Mesendoderm (in vitro differentiated cells): Measurements from ENCODE around the gene GALE. TPM values are rescaled to one million over a fixed set of nuclear protein-coding genes. Genes with fewer than 3 reads are reported as not detected.
"Not testable (repeated sequence)": the region's sequence is repeated elsewhere in the genome, so short reads cannot be mapped to it uniquely, and the experiment has no call there.

Experiments used
- DNase-seq: peaks from one replicate; pipeline ENCODE4 v3.0.0; 2013
- H2AK5ac ChIP-seq: 2 replicates; pipeline ENCODE4 v1.6.1; 2013; ENCODE audit warnings: low read length, inconsistent platforms
- H2BK120ac ChIP-seq: 2 replicates; pipeline ENCODE4 v1.6.1; 2013; ENCODE audit warnings: low read depth, mild to moderate bottlenecking, low read length, moderate library complexity, mixed read lengths
- H2BK15ac ChIP-seq: replicated peaks from 2 replicates; pipeline ENCODE4 v1.6.1; 2013; ENCODE audit warnings: low read depth, mild to moderate bottlenecking, moderate library complexity
- H2BK5ac ChIP-seq: 2 replicates; pipeline ENCODE4 v1.6.1; 2013; ENCODE audit warnings: low read length, inconsistent platforms
- H3K18ac ChIP-seq: 2 replicates; pipeline ENCODE4 v1.6.1; 2013; ENCODE audit warnings: mild to moderate bottlenecking, low read length, mixed read lengths
- H3K23ac ChIP-seq: one replicate; pipeline ENCODE4 v1.6.1; 2013; ENCODE audit warnings: low read length
- H3K27ac ChIP-seq: 2 replicates; pipeline ENCODE4 v1.5.1; 2013; ENCODE audit warnings: low read depth, mild to moderate bottlenecking, inconsistent platforms, low read length, moderate library complexity
- H3K27me3 ChIP-seq: 2 replicates; pipeline ENCODE4 v1.6.1; 2013; ENCODE audit warnings: low read length, control low read depth, mild to moderate bottlenecking, inconsistent platforms; ENCODE audit not compliant: insufficient read depth, poor library complexity
- H3K36me3 ChIP-seq: 2 replicates; pipeline ENCODE4 v1.6.1; 2013; ENCODE audit warnings: low read length, inconsistent platforms; ENCODE audit not compliant: control insufficient read depth, insufficient read depth
- H3K4ac ChIP-seq: one replicate; pipeline ENCODE4 v1.6.1; 2013; ENCODE audit warnings: low read depth, mild to moderate bottlenecking, low read length, moderate library complexity
- H3K4me1 ChIP-seq: 2 replicates; pipeline ENCODE4 v1.6.1; 2013; ENCODE audit warnings: low read depth, low read length, inconsistent platforms; ENCODE audit not compliant: control insufficient read depth
- H3K4me2 ChIP-seq: 2 replicates; pipeline ENCODE4 v1.6.1; 2013; ENCODE audit warnings: low read length
- H3K4me3 ChIP-seq: 2 replicates; pipeline ENCODE4 v1.5.1; 2013; ENCODE audit warnings: mild to moderate bottlenecking, low read length
- H3K56ac ChIP-seq: one replicate; pipeline ENCODE4 v1.6.1; 2013; ENCODE audit warnings: low read length
- H3K79me1 ChIP-seq: 2 replicates; pipeline ENCODE4 v1.6.1; 2013; ENCODE audit warnings: low read length, inconsistent platforms
- H3K79me2 ChIP-seq: 2 replicates; pipeline ENCODE4 v1.6.1; 2013; ENCODE audit warnings: mild to moderate bottlenecking, low read length; ENCODE audit not compliant: control insufficient read depth, insufficient read depth
- H3K9ac ChIP-seq: 2 replicates; pipeline ENCODE4 v1.6.1; 2013; ENCODE audit warnings: low read length, inconsistent platforms
- H4K5ac ChIP-seq: one replicate; pipeline ENCODE4 v1.6.1; 2013; ENCODE audit warnings: low read length
- H4K8ac ChIP-seq: one replicate; pipeline ENCODE4 v1.6.1; 2013; ENCODE audit warnings: low read depth, mild to moderate bottlenecking, control low read depth, low read length, moderate library complexity
- WGBS: extraction: QIAGEN DNeasy Blood & Tissue Kit; methylation state at CpG from one replicate; pipeline ENCODE4 v1.1.7; 2013; ENCODE audit warnings: low lambda C conversion rate, missing lambda C conversion rate; ENCODE audit not compliant: insufficient coverage; ENCODE audit errors: extremely low coverage; 5-methylcytosine and 5-hydroxymethylcytosine counted together
- polyA plus RNA-seq, 2 experiments: library from polyadenylated mRNA; stranded (reverse); fragments of 200-250 nt; gene quantifications; one replicate each; pipeline ENCODE4 v1.2.3, GENCODE V29; 2013

The GALE gene
- 19.1 TPM for polyA plus RNA-seq (2013, experiment 1 of 2)
- 20.7 TPM for polyA plus RNA-seq (2013, experiment 2 of 2)

GRCh38 chr1:23800400-23801337, at the start of gene GALE:
Gene GALE (minus strand): TSS chr1:23800754. CDS start chr1:23799007, 1,747 bp downstream.
- Histone ChIP-seq H4K5ac (peak within 1 kb of the TSS; percentile 30), H3K36me3 (peaks cover 2% of the 10 kb centered on the region), H4K8ac (peak within 1 kb of the TSS; percentile 95), H3K4me2 (peak within 1 kb of the TSS; percentile 99), H2BK15ac (no peak within 1 kb of the TSS), H3K4me1 (peaks cover 1% of the 10 kb centered on the region), H2BK120ac (peak within 1 kb of the TSS; percentile 19), H3K79me1 (no peaks in the 10 kb centered on the region), H3K9ac (peak within 1 kb of the TSS; percentile 99), H3K18ac (peak within 1 kb of the TSS; percentile 91), H3K27ac (peak within 1 kb of the TSS; percentile 88), H2BK5ac (peak within 1 kb of the TSS; percentile 65), H2AK5ac (peak within 1 kb of the TSS; percentile 92), H3K23ac (peak within 1 kb of the TSS; percentile 97), H3K79me2 (no peaks in the 10 kb centered on the region), H3K56ac (peak within 1 kb of the TSS; percentile 100), H3K4ac (peak within 1 kb of the TSS; percentile 87), H3K27me3 (no peaks in the 10 kb centered on the region), H3K4me3 (peak within 1 kb of the TSS; percentile 98)
- no CpG with 5 or more reads among the region's 82 CpGs for WGBS
- peak; percentile 89 for DNase-seq

DNA sequence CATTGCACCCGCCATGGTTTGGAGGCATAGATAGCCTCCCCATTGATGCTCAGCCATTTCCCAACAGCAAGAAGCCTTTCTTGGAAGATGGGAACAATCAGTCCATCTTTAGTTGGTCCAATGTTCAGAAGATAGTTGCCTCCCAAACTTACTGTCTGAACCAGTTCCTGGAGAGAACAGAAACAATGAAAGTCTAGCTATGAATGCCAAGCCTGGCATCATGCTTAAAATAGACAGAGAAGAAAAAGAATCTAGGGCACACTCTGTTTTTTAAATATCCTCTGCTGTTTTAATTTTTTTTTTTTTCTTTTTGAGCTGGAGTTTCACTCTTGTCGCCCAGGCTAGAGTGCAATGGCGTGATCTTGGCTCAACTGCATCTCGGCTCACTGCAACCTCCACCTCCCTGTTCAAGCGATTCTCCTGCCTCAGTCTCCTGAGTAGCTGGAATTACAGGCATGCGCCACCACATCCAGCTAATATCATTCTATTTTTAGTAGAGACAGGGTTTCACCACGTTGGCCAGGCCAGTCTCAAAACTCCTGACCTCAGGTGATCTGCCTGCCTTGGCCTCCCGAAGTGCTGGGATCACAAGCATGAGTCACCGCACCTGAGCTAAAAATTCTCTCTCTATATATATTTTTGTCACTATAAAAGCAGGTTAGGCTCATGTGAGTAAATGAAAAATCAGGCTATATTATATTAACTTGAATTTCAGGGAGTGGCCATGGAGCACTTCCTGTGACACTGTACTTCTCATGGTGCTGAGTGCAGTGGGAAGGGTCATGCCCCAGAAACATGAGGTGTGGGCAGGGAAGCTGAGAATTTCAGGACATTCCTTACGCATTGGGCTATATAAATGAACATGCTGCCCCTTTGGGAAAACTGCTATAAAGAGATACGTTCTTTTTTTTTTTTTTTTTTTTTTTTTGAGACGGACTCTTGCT, 48.4 kb upstream of the GALE start:
- H3K27ac ChIP-seq: no peak overlapping the region
- no peak overlapping the region for H2BK5ac ChIP-seq
- H3K4me1 ChIP-seq: no peaks in the 10 kb centered on the region
- H3K4me2 ChIP-seq: no peak overlapping the region
- H3K4me3 ChIP-seq: no peak overlapping the region
- no peak overlapping the region for H4K8ac ChIP-seq
- no peak overlapping the region for H2AK5ac ChIP-seq
- H3K79me1 ChIP-seq: no peaks in the 10 kb centered on the region
- H2BK120ac ChIP-seq: no peak overlapping the region
- DNase-seq: no peak
- H3K36me3 ChIP-seq: no peaks in the 10 kb centered on the region
- H3K18ac ChIP-seq: no peak overlapping the region
- H2BK15ac ChIP-seq: no peak overlapping the region
- H3K27me3 ChIP-seq: no peaks in the 10 kb centered on the region
- no peak overlapping the region for H3K56ac ChIP-seq
- H3K4ac ChIP-seq: no peak overlapping the region
- H4K5ac ChIP-seq: no peak overlapping the region
- no peaks in the 10 kb centered on the region for H3K79me2 ChIP-seq
- H3K23ac ChIP-seq: no peak overlapping the region
- no CpG with 5 or more reads among the region's 12 CpGs for WGBS
- no peak overlapping the region for H3K9ac ChIP-seq

DNA sequence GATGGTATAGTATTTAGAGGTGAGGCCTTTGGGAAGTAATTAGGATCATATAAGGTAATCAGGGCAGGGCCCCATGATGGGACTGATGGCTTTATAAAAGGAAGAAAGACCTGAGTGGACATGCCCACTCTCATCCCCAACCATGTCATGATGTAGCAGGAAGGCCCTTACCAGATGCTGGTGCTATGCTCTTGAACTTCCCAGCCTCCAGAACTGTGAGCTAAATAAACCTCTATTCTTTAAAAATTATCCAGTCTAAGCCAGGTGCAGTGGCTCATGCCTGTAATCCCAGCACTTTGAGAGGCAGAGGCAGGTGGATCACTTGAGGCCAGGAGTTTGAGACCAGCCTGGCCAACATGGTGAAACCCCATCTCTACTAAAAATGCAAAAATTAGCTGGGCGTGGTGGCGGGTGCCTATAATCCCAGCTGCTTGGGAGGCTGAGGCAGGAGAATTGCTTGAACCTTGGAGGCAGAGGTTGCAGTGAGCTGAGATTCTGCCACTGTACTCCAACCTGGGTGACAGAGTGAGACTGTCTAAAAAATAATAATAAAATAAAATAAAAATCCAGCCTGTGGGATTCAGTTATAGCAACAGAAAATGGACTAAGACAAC, 47.0 kb upstream of the GALE start:
- not testable (repeated sequence) for DNase-seq, H3K9ac ChIP-seq, H2AK5ac ChIP-seq, H3K79me1 ChIP-seq, H3K36me3 ChIP-seq, H3K56ac ChIP-seq, H3K4me3 ChIP-seq, H3K79me2 ChIP-seq, H3K27ac ChIP-seq, H3K4ac ChIP-seq, H4K5ac ChIP-seq, H3K4me1 ChIP-seq, H3K23ac ChIP-seq, H2BK15ac ChIP-seq, H2BK5ac ChIP-seq, H2BK120ac ChIP-seq, H3K4me2 ChIP-seq, H4K8ac ChIP-seq, H3K18ac ChIP-seq, H3K27me3 ChIP-seq
- no CpG with 5 or more reads among the region's 2 CpGs for WGBS

DNA sequence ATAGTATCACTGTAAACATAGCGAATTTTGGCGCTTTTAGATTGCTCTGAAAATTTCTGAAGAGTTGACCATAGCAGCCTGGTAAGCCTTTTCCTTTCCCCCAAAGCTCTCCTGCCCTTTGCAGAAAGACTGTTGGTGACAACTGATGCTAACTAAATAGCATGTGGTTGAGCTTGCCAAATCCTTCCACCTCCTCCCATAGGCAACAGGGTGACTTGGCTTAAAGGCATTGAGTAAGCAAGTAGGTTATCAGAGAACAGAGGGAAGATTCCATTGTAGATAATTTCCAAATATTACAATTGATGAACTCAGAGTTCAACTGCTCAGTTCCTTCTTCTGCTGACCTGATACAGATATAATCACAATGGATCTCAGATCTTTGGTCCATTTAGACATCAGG, 44.6 kb upstream of the GALE start:
- Histone ChIP-seq H3K4me2 (no peak overlapping the region), H3K4me3 (no peak overlapping the region), H3K79me1 (no peaks in the 10 kb centered on the region), H3K9ac (no peak overlapping the region), H3K23ac (no peak overlapping the region), H3K56ac (no peak overlapping the region), H2BK120ac (no peak overlapping the region), H4K5ac (no peak overlapping the region), H4K8ac (no peak overlapping the region), H2BK15ac (no peak overlapping the region), H3K4ac (no peak overlapping the region), H3K79me2 (no peaks in the 10 kb centered on the region), H3K18ac (no peak overlapping the region), H3K27ac (no peak overlapping the region), H2BK5ac (no peak overlapping the region), H3K4me1 (no peaks in the 10 kb centered on the region), H2AK5ac (no peak overlapping the region), H3K36me3 (no peaks in the 10 kb centered on the region), H3K27me3 (no peaks in the 10 kb centered on the region)
- no CpG with 5 or more reads among the region's 2 CpGs for WGBS
- no peak for DNase-seq

DNA sequence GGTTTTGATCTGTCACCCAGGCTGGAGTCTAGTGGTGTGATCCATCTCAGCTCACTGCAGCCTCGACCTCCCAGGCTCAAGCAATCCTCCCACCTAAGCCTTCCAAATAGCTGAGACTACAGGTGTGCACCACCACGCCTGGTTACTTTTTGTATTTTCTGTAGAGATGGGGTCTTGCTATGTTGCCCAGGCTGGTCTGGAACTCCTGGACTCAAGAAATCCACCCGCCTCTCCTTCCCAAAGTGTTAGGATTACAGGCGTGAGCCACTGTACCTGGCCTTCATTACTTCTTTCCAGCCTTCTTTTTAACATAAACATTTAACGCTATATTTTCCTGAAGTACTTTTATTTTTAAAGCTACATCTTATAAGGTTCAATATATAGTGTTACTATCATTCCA, 43.1 kb upstream of the GALE start:
- H2BK15ac ChIP-seq: no peak overlapping the region
- no CpG with 5 or more reads among the region's 5 CpGs for WGBS

More for the DNA sequence above, 43.1 kb upstream of the GALE start:
- H3K4me2 ChIP-seq: no peak overlapping the region
- H3K27me3 ChIP-seq: no peaks in the 10 kb centered on the region
- DNase-seq: no peak
- no peaks in the 10 kb centered on the region for H3K79me1 ChIP-seq
- no peak overlapping the region for H3K9ac ChIP-seq
- H2BK120ac ChIP-seq: no peak overlapping the region
- H3K56ac ChIP-seq: no peak overlapping the region
- H3K79me2 ChIP-seq: no peaks in the 10 kb centered on the region
- H2AK5ac ChIP-seq: no peak overlapping the region
- no peak overlapping the region for H3K27ac ChIP-seq
- H3K18ac ChIP-seq: no peak overlapping the region
- H3K4me1 ChIP-seq: no peaks in the 10 kb centered on the region
- no peak overlapping the region for H3K23ac ChIP-seq
- H4K8ac ChIP-seq: no peak overlapping the region
- H3K4me3 ChIP-seq: no peak overlapping the region
- no peak overlapping the region for H2BK5ac ChIP-seq
- H3K4ac ChIP-seq: no peak overlapping the region
- H4K5ac ChIP-seq: no peak overlapping the region
- no peaks in the 10 kb centered on the region for H3K36me3 ChIP-seq
